ENCODE measurements around the gene PPIE.

- TF ChIP-seq POLR2A (IDR thresholded peaks at IDR 0.05; ENCODE audit: low read length): no peak
- TF ChIP-seq GATA1 (IDR thresholded peaks at IDR 0.05; ENCODE audit: low read depth, low read length): no peak
Observed at GRCh38 chr1:39751595-39751994, 12.9 kb downstream of the PPIE start.
